A204.1 (cell line): Measurements from ENCODE around the gene GGNBP2.

Experiments
- FAIRE-seq: peaks from 2 replicates; lab custom pipeline; 2012; peaks lifted over from hg19 to GRCh38; lab: Jason Lieb, UNC

Gene GGNBP2

GRCh38 chr17:36566081-36566480 lies 21.4 kb downstream of the GGNBP2 start:
- no peak for FAIRE-seq

DNA sequence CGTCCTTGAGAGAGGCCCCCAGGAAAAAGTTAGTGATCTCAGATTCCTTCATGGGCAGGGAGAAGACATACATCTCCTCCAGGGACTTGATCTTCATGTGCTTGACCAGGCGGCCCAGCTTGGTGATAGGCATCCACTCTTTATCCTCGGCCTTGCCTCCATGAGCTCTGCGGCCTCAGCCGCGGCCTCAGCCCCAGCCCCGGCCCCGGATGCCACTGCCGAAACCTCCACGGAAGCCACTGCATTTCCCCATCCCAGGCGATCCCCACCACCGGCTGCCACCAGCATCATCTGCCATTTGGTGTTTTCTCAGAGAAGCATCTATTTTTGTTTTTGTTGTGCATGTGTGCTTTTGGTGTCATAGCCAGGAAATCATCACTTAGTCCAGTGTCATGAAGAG lies 30.3 kb downstream of the GGNBP2 start:
- no peak for FAIRE-seq

GRCh38 chr17:36576793-36577192 lies 32.1 kb downstream of the GGNBP2 start:
- no peak for FAIRE-seq

DNA sequence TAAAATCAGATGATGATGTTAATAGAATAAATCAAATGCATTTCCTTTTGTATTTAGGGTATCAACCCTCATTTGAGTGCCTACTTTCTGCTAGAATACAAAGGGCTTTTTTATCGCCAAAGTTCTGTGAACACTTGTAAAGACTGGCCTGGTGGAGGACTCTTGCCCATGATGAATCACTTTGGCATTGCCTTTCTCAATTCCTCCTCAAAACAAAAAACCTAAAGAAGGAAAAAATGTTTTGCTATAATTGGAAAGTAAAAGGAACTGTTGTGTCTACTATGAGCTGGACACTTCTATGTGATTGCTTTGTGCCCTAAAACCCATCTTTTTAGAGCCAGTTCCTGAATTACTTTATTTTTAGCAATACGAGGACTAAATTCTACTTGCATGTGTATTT lies 34.0 kb downstream of the GGNBP2 start:
- FAIRE-seq, result no peak

- FAIRE-seq, result no peak
These were observed 39.1 kb downstream of the GGNBP2 start for GRCh38 chr17:36583787-36584186.

GRCh38 chr17:36586138-36586537 lies 41.4 kb downstream of the GGNBP2 start:
- FAIRE-seq, result no peak

GRCh38 chr17:36590082-36590481 lies 45.4 kb downstream of the GGNBP2 start:
- FAIRE-seq, result no peak

DNA sequence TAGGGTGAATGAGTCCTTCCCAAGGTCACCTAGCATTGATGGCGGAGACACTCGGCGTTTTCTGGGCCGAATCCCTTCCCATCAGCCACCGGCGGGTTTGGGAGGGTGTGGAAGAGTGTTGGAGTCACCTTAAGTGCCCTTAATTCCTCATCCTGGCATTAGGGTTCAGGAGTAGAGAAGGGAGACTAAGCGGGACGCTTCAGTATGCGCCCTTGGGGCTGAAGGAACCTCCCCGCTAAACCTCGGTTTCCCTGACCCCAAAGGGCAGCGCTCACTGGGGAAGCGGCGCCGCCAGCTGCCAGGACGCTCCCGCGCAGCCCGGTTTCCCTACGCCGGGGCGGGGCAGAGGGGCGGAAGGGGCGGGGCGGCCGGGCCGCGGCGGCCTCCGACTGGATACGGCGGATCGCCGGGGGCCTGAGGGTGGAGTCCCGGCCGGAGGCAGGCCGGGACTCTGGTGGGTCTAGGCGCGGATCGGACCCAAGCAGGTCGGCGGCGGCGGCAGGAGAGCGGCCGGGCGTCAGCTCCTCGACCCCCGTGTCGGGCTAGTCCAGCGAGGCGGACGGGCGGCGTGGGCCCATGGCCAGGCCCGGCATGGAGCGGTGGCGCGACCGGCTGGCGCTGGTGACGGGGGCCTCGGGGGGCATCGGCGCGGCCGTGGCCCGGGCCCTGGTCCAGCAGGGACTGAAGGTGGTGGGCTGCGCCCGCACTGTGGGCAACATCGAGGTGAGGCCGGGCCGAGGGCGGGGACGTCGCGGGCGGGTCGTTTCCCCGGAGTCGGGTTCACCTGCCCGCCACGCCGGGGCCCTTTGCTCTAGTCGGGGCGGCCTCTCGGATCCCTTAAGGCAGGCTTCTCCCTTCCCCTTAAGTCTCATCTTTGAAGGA lies 47.0 kb downstream of the GGNBP2 start, which contains the start of gene DHRS11:
Gene DHRS11 (plus strand): TSS at position 446 of the 882 bp plus-strand sequence. CDS start 131 bp downstream, at position 577.
- no peak for FAIRE-seq

- no peak for FAIRE-seq
These were observed 47.6 kb downstream of the GGNBP2 start for GRCh38 chr17:36592316-36592715.

GRCh38 chr17:36592716-36593321 lies 48.1 kb downstream of the GGNBP2 start:
- FAIRE-seq, result no peak

GRCh38 chr17:36593656-36594316 lies 49.1 kb downstream of the GGNBP2 start:
- no peak for FAIRE-seq

DNA sequence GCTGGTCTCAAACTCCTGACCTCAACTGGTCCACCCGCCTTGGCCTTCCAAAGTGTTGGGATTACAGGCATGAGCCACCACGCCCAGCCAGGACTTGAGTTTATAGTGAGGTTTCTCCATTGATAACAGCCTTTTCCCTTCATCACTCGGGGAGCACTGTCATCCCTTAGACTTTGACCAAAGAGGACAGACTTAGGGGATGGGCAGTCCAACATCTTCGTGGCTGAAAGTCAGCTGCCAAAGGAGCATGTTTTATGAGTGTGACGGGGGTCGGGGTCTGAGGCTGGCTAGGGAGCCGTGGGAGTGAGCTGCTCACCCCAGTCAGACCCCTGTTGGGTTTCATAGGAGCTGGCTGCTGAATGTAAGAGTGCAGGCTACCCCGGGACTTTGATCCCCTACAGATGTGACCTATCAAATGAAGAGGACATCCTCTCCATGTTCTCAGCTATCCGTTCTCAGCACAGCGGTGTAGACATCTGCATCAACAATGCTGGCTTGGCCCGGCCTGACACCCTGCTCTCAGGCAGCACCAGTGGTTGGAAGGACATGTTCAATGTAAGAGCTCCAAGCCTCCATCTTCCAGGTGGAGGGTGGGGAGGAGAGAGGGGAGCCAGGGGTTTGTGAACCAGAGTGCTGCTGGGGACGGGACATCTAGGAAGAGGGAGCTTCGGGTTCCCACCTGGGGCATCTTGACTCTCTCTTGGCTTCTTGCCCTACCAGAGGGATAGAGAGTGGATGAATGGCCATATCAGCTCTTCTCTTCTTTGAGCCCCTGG lies 50.1 kb downstream of the GGNBP2 start:
- no peak for FAIRE-seq

DNA sequence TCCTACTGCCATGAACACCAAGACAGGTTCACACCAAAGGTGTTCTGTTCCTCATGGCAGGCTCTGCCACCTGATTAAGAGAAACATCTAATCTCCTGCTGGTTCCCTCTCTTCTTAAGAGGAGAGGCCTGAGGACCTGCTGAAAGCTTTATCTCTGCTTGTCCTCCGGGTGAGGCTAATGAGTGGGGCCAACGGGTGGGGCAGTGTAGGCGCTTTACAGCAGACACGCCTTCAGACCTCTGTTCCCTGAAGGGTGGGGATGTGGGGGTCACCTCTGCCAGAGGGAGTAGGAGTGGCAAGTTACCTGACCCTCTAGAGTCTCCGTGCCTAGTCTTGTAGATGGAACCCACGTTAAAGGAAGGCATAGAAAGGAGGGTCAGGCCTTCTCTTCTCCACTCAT lies 52.5 kb downstream of the GGNBP2 start:
- no peak for FAIRE-seq

DNA sequence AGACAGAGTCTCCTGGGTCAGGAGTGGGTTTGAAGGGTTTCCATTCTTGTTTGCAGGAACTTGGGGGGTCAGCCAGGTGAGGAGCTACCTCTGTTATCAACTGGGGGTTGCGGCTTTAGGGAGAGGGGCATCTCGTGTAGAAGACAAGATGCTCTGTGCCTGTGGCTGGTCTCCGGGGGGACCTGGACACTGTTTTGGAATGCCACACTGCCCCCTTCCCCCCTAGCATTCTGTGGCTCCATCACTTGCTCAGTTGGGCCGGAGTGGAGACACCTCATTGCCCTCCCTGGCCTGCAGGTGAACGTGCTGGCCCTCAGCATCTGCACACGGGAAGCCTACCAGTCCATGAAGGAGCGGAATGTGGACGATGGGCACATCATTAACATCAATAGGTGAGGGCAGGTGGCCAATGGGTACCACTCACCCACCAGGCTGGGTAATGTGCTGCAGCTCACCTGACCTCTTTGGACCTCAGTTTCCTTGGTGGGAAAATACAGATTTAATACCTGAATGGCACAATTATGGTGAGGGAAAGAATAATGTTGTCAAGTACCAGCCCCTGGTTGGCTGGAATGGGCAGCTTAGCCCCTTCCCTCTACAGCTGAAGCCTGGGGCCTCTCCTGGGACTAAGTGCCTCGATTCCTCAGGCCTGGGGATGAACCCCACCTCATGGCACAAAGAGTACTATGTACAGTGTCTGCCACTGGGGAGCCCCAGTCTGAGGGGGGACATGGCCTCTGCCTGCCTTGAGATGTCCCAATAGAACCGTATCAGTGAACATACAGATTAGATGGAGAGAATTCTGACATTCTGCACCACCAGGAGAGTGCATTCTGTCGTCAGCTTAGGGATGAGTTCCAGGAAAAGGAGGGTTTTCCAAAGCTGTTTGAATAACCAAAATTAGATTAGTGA lies 53.4 kb downstream of the GGNBP2 start:
- no peak for FAIRE-seq

DNA sequence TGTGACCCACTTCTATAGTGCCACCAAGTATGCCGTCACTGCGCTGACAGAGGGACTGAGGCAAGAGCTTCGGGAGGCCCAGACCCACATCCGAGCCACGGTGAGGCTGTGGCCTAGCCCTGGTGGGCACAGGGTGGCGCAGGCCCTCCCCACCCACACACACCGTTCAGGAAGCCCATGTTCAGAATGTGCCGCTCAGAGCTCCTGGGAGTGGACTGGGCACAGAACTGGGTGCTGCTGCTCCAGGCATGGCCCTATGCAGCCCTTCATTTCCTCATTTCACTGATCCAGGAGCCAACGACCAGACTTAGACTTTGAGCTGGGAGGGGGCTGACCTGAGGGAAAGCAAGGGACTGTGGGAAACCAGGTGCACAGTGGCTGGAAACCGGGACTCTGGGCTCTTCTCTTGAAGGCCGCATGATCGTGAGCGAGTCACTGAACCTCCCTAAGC lies 54.3 kb downstream of the GGNBP2 start:
- FAIRE-seq, result no peak

DNA sequence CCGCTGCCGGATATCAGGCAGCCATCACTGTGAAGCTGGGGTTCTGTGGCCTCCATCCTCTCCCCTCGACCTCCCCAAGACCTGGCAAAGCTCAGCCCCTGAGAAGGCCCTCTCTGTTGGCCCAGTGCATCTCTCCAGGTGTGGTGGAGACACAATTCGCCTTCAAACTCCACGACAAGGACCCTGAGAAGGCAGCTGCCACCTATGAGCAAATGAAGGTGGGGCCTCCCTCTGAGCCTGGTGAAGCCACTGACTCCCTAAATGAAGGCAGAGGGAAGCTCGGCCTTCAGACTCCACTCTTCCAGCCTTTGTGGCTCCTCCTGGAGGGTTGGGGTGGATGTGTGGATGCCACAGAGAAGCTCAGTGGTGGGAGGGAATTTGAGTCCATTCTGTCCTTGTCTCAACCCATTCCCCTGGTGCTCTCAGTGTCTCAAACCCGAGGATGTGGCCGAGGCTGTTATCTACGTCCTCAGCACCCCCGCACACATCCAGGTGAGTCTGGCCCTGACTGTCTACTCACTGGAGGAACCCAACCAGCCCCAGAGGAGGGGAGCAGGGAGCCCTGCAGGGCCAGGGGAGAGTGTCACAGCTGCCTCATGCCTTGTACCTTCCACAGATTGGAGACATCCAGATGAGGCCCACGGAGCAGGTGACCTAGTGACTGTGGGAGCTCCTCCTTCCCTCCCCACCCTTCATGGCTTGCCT lies 55.0 kb downstream of the GGNBP2 start:
- no peak for FAIRE-seq

- FAIRE-seq, result no peak
These were observed 55.7 kb downstream of the GGNBP2 start for GRCh38 chr17:36600465-36600864.

- FAIRE-seq, result no peak
These were observed 56.2 kb downstream of the GGNBP2 start for GRCh38 chr17:36600936-36601302.

- FAIRE-seq, result no peak
These were observed 56.7 kb downstream of the GGNBP2 start, which contains the start of gene MRM1 for GRCh38 chr17:36601303-36602029. MRM1 (plus strand) TSS chr17:36601583; CDS start chr17:36601811, 228 bp downstream.
